H9 (cell line): ENCODE results near the gene SLC37A2. TPM values are rescaled to one million over a fixed set of nuclear protein-coding genes. Genes with fewer than 3 reads are reported as not detected.

ENCODE experiments used
- DNase-seq: peaks from one replicate; pipeline ENCODE4 v3.0.0-alpha.2; 2017
- H2AFZ ChIP-seq: one replicate; pipeline ENCODE4 v1.6.1; 2013; ENCODE audit warnings: mild to moderate bottlenecking, low read length, control low read depth, moderate library complexity
- H2AK5ac ChIP-seq: 2 replicates; pipeline ENCODE4 v1.6.1; 2013; ENCODE audit warnings: low read length, control low read depth, mixed read lengths; ENCODE audit not compliant: insufficient read length
- H2BK120ac ChIP-seq: one replicate; pipeline ENCODE4 v1.6.1; 2013; ENCODE audit warnings: low read depth, mild to moderate bottlenecking, low read length, control low read depth, inconsistent platforms; ENCODE audit not compliant: poor library complexity, severe bottlenecking
- H2BK12ac ChIP-seq: 2 replicates; pipeline ENCODE4 v1.6.1; 2013; ENCODE audit warnings: low read length, control low read depth, mixed read lengths, low read depth; ENCODE audit not compliant: insufficient read length
- H2BK15ac ChIP-seq: 2 replicates; pipeline ENCODE4 v1.6.1; 2013; ENCODE audit warnings: low read depth, low read length, control low read depth
- H2BK20ac ChIP-seq: one replicate; pipeline ENCODE4 v1.6.1; 2013; ENCODE audit warnings: low read depth, mild to moderate bottlenecking, low read length, control low read depth, inconsistent platforms; ENCODE audit not compliant: poor library complexity, severe bottlenecking
- H2BK5ac ChIP-seq: 2 replicates; pipeline ENCODE4 v1.6.1; 2013; ENCODE audit warnings: low read length, control low read depth, mixed read lengths; ENCODE audit not compliant: insufficient read length
- H3K14ac ChIP-seq: 2 replicates; pipeline ENCODE4 v1.6.1; 2013; ENCODE audit warnings: low read length, control low read depth; ENCODE audit not compliant: insufficient read depth
- H3K18ac ChIP-seq: 2 replicates; pipeline ENCODE4 v1.6.1; 2013; ENCODE audit warnings: low read depth, mild to moderate bottlenecking, mixed read lengths, low read length, control low read depth; ENCODE audit not compliant: insufficient read length
- H3K23ac ChIP-seq: 2 replicates; pipeline ENCODE4 v1.6.1; 2013; ENCODE audit warnings: low read length, control low read depth, mixed read lengths, low read depth; ENCODE audit not compliant: insufficient read length
- H3K23me2 ChIP-seq: 2 replicates; pipeline ENCODE4 v1.6.1; 2013; ENCODE audit warnings: low read depth, mild to moderate bottlenecking, mixed read lengths, low read length, control low read depth; ENCODE audit not compliant: insufficient read length, poor library complexity, severe bottlenecking
- H3K27ac ChIP-seq: 2 replicates; pipeline ENCODE4 v1.5.1; 2013; ENCODE audit warnings: low read length, control low read depth, mixed read lengths, low read depth; ENCODE audit not compliant: insufficient read length
- H3K27me3 ChIP-seq: 2 replicates; pipeline ENCODE4 v1.6.1; 2013; ENCODE audit warnings: low read length, control low read depth, inconsistent platforms; ENCODE audit not compliant: insufficient read depth
- H3K4ac ChIP-seq: 2 replicates; pipeline ENCODE4 v1.6.1; 2013; ENCODE audit warnings: low read depth, mild to moderate bottlenecking, control low read depth, inconsistent platforms, low read length, moderate library complexity
- H3K4me1 ChIP-seq: 2 replicates; pipeline ENCODE4 v1.6.1; 2013; ENCODE audit warnings: low read length, control low read depth, inconsistent platforms; ENCODE audit not compliant: insufficient read depth
- H3K4me2 ChIP-seq: 2 replicates; pipeline ENCODE4 v1.6.1; 2013; ENCODE audit warnings: low read length, control low read depth, mixed read lengths; ENCODE audit not compliant: insufficient read length, insufficient read depth
- H3K56ac ChIP-seq: 2 replicates; pipeline ENCODE4 v1.6.1; 2013; ENCODE audit warnings: low read depth, mild to moderate bottlenecking, mixed read lengths, low read length, control low read depth; ENCODE audit not compliant: insufficient read length
- H3K79me1 ChIP-seq: 2 replicates; pipeline ENCODE4 v1.6.1; 2013; ENCODE audit warnings: low read depth, mild to moderate bottlenecking, moderate library complexity, low read length, control low read depth, inconsistent platforms; ENCODE audit not compliant: insufficient read depth, poor library complexity, severe bottlenecking
- H3K79me2 ChIP-seq: 2 replicates; pipeline ENCODE4 v1.6.1; 2013; ENCODE audit warnings: low read length, control low read depth, inconsistent platforms; ENCODE audit not compliant: insufficient read depth
- H3K9ac ChIP-seq: 2 replicates; pipeline ENCODE4 v1.6.1; 2013; ENCODE audit warnings: low read length, control low read depth, mixed read lengths; ENCODE audit not compliant: insufficient read length; ENCODE audit errors: extremely low read depth
- H3K9me3 ChIP-seq: one replicate; pipeline ENCODE4 v1.6.1; 2013; ENCODE audit warnings: low read depth, low read length, inconsistent platforms; ENCODE audit not compliant: control insufficient read depth
- H3T11ph ChIP-seq: one replicate; pipeline ENCODE4 v1.6.1; 2013; ENCODE audit warnings: mild to moderate bottlenecking, low read length, control low read depth, inconsistent platforms
- H4K20me1 ChIP-seq: one replicate; pipeline ENCODE4 v1.6.1; 2013; ENCODE audit not compliant: control insufficient read depth, insufficient read length, insufficient read depth
- H4K5ac ChIP-seq: 2 replicates; pipeline ENCODE4 v1.6.1; 2013; ENCODE audit warnings: low read depth, mild to moderate bottlenecking, mixed read lengths, low read length, control low read depth; ENCODE audit not compliant: insufficient read length
- H4K8ac ChIP-seq: replicated peaks from 2 replicates; pipeline ENCODE4 v1.6.1; 2013; ENCODE audit warnings: low read length, control low read depth, mixed read lengths, low read depth; ENCODE audit not compliant: insufficient read length
- H4K91ac ChIP-seq: 2 replicates; pipeline ENCODE4 v1.6.1; 2013; ENCODE audit warnings: low read depth, mild to moderate bottlenecking, moderate library complexity, mixed read lengths, low read length, control low read depth; ENCODE audit not compliant: insufficient read length
- H3K27ac Mint-ChIP-seq, 3 experiments: 2 replicates in 2 of 3; 3 replicates in 1 of 3; pipeline ENCODE4 v1.8.0; 2020 to 2021; ENCODE audit warnings: mixed read lengths in 3 of 3, mild to moderate bottlenecking in 1 of 3, moderate library complexity in 1 of 3
- H3K27me3 Mint-ChIP-seq: 2 replicates; pipeline ENCODE4 v1.8.0; 2021; ENCODE audit warnings: low read depth, mild to moderate bottlenecking, moderate library complexity, mixed read lengths
- H3K36me3 Mint-ChIP-seq, 3 experiments: 2 replicates in 2 of 3; 3 replicates in 1 of 3; pipeline ENCODE4 v1.8.0; 2020 to 2021; ENCODE audit warnings: low read depth in 3 of 3, mixed read lengths in 3 of 3; ENCODE audit not compliant: insufficient read depth in 1 of 3
- H3K4me1 Mint-ChIP-seq, 2 experiments: 2 replicates each; pipeline ENCODE4 v1.8.0; 2020; ENCODE audit warnings: mixed read lengths in 2 of 2
- H3K4me3 Mint-ChIP-seq, 2 experiments: 2 replicates in 1 of 2; 3 replicates in 1 of 2; pipeline ENCODE4 v1.8.0; 2020 to 2021; ENCODE audit warnings: mild to moderate bottlenecking in 2 of 2, mixed read lengths in 2 of 2, moderate library complexity in 1 of 2
- H3K9me3 Mint-ChIP-seq, 2 experiments: 2 replicates in 1 of 2; 3 replicates in 1 of 2; pipeline ENCODE4 v1.8.0; 2020; ENCODE audit warnings: mild to moderate bottlenecking in 2 of 2, mixed read lengths in 2 of 2, moderate library complexity in 1 of 2
- WGBS: extraction: QIAGEN DNeasy Blood & Tissue Kit; methylation state at CpG from one replicate; pipeline ENCODE4 v1.1.7; 2013; ENCODE audit warnings: missing lambda C conversion rate, low lambda C conversion rate, mixed read lengths; ENCODE audit not compliant: insufficient read length; ENCODE audit errors: extremely low coverage; 5-methylcytosine and 5-hydroxymethylcytosine counted together
- total RNA-seq: library from RNA; stranded (reverse); gene quantifications from 2 replicates; pipeline ENCODE4 v1.2.1, GENCODE V29; 2021
- TF ChIP-seq, protein P1 (sequence below): fragments of 200-600 bp; sonication (generic); conservative IDR thresholded peaks from 3 replicates; pipeline ENCODE4 v1.8.0; 2021; ENCODE audit warnings: antibody characterized with exemption, mild to moderate bottlenecking

SLC37A2 gene
- total RNA-seq, 1 experiment from 2014 or later: 1.2 TPM

DNA sequence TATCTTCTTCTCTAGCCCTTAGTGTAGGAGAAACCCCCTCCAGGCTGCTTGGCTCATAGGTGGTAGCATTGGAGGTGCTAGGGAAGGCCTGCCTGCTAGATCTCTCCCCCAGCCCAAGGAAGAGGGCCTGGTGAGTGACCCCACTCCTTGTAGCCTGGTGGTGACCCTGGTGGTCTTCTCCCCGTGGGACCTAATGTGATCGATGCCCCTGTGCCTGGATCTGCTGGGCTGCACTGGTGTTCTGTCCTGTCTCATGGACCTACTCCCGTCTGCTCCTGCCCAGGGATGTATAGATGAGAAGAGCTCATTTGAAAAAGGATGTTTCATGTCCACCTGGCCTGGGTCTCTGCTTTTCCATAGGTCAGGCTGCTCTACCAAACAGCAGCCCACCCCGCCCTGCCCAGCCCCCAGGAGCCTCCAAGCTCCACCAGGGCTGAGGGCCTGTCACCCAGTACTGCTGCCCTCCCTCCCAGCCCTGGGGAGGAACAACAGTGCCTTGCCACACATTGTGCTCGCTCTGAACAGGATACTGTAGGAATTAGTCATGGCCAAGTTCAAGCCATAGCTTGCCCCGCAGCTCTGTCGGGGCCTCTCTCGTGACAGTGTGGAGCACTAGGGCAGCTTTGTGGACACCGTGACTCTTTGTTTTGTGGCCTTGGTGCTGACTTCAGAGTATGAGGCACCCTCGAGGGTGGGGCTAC, 19.7 kb downstream of the SLC37A2 start:
- Histone ChIP-seq H3K79me1 (no peaks in the 10 kb centered on the region), H3K4me1 (no peaks in the 10 kb centered on the region), H3K9me3 (no peaks in the 10 kb centered on the region), H2BK15ac (no peak overlapping the region), H3K27me3 (no peaks in the 10 kb centered on the region), H2AFZ (no peak overlapping the region), H3K23ac (no peak overlapping the region), H3K18ac (no peak overlapping the region), H3K27ac (no peak overlapping the region), H2BK20ac (no peak overlapping the region), H3K14ac (no peak overlapping the region), H4K91ac (no peak overlapping the region), H3K4ac (no peak overlapping the region), H3K56ac (no peak overlapping the region), H3K79me2 (no peaks in the 10 kb centered on the region), H3K23me2 (no peaks in the 10 kb centered on the region), H4K8ac (no peak overlapping the region), H2AK5ac (no peak overlapping the region), H3K9ac (no peak overlapping the region), H4K20me1 (no peaks in the 10 kb centered on the region), H2BK12ac (no peak overlapping the region), H3T11ph (no peak overlapping the region), H3K4me2 (no peak overlapping the region), H2BK5ac (no peak overlapping the region), H4K5ac (no peak overlapping the region), H2BK120ac (no peak overlapping the region)
- Mint-ChIP-seq H3K9me3 (no peaks in the 10 kb centered on the region), H3K4me1 (peaks cover 3 to 6% of the 10 kb centered on the region in 2 experiments), H3K4me3 (no peak overlapping the region), H3K27me3 (peaks cover 15% of the 10 kb centered on the region), H3K27ac (peak overlapping the region in 1 of 3 experiments; percentile 40; a peak in 1 of 7 replicates), H3K36me3 (peaks cover 0 to 2% (median 0%) of the 10 kb centered on the region in 3 experiments; a peak in 1 of 7 replicates)
- WGBS: no CpG with 5 or more reads among the region's 10 CpGs
- DNase-seq: no peak
- TF ChIP-seq, protein P1, sequence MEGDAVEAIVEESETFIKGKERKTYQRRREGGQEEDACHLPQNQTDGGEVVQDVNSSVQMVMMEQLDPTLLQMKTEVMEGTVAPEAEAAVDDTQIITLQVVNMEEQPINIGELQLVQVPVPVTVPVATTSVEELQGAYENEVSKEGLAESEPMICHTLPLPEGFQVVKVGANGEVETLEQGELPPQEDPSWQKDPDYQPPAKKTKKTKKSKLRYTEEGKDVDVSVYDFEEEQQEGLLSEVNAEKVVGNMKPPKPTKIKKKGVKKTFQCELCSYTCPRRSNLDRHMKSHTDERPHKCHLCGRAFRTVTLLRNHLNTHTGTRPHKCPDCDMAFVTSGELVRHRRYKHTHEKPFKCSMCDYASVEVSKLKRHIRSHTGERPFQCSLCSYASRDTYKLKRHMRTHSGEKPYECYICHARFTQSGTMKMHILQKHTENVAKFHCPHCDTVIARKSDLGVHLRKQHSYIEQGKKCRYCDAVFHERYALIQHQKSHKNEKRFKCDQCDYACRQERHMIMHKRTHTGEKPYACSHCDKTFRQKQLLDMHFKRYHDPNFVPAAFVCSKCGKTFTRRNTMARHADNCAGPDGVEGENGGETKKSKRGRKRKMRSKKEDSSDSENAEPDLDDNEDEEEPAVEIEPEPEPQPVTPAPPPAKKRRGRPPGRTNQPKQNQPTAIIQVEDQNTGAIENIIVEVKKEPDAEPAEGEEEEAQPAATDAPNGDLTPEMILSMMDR: no peak
